DMS53 treated with DMSO at 0.1 percent for 48 hours (cell line): ENCODE results near the gene MEGF11.

Experiments used
- DNase-seq: peaks from one replicate; lab custom pipeline; 2025; ENCODE audit not compliant: unreplicated experiment; lab: John Stamatoyannopoulos, UW

Gene MEGF11

GRCh38 chr15:65925338-65925737 lies 328.2 kb downstream of the MEGF11 start:
- DNase-seq, result no peak

GRCh38 chr15:65924004-65924403 lies 329.5 kb downstream of the MEGF11 start:
- no peak for DNase-seq

GRCh38 chr15:65923264-65923663 lies 330.3 kb downstream of the MEGF11 start:
- DNase-seq, result no peak

- no peak for DNase-seq
Measured at GRCh38 chr15:65922621-65923020, 330.9 kb downstream of the MEGF11 start.

- no peak for DNase-seq
Measured at GRCh38 chr15:65921780-65922179, 331.8 kb downstream of the MEGF11 start.

- DNase-seq, result no peak
Measured at GRCh38 chr15:65920825-65921309, 332.7 kb downstream of the MEGF11 start.

- DNase-seq, result no peak
Measured at GRCh38 chr15:65920121-65920520, 333.4 kb downstream of the MEGF11 start.

- DNase-seq, result no peak
Measured at GRCh38 chr15:65919353-65919752, 334.2 kb downstream of the MEGF11 start.

- DNase-seq, result no peak
Measured at GRCh38 chr15:65918945-65919344, 334.6 kb downstream of the MEGF11 start.

GRCh38 chr15:65918357-65918920 lies 335.1 kb downstream of the MEGF11 start:
- DNase-seq, result no peak

GRCh38 chr15:65917936-65918335 lies 335.6 kb downstream of the MEGF11 start:
- DNase-seq, result no peak

- no peak for DNase-seq
Measured at GRCh38 chr15:65917407-65917756, 336.2 kb downstream of the MEGF11 start.

GRCh38 chr15:65916664-65917406 lies 336.7 kb downstream of the MEGF11 start:
- peak; percentile 55 for DNase-seq

- DNase-seq, result no peak
Measured at GRCh38 chr15:65916041-65916663, 337.4 kb downstream of the MEGF11 start.

- no peak for DNase-seq
Measured at GRCh38 chr15:65914981-65915925, 338.3 kb downstream of the MEGF11 start.

GRCh38 chr15:65914386-65914785 lies 339.2 kb downstream of the MEGF11 start:
- DNase-seq, result no peak

GRCh38 chr15:65913631-65914199 lies 339.8 kb downstream of the MEGF11 start:
- DNase-seq, result no peak

- DNase-seq, result no peak
Measured at GRCh38 chr15:65912235-65912634, 341.3 kb downstream of the MEGF11 start.

- DNase-seq, result no peak
Measured at GRCh38 chr15:65910341-65910740, 343.2 kb downstream of the MEGF11 start.

- DNase-seq, result no peak
Measured at GRCh38 chr15:65909831-65910230, 343.7 kb downstream of the MEGF11 start.

GRCh38 chr15:65908876-65909275 lies 344.7 kb downstream of the MEGF11 start:
- no peak for DNase-seq
